ENCODE data around the gene MTHFD1L. TPM values are rescaled to one million over a fixed set of nuclear protein-coding genes. Genes with fewer than 3 reads are reported as not detected.

Gene MTHFD1L
- total and polyA plus RNA-seq, 9 of the 15 experiments (the other 6 are each of a cell fraction or from before 2014, with no cell fraction given) = 20.9 to 128 (median 61.0) TPM

DNA sequence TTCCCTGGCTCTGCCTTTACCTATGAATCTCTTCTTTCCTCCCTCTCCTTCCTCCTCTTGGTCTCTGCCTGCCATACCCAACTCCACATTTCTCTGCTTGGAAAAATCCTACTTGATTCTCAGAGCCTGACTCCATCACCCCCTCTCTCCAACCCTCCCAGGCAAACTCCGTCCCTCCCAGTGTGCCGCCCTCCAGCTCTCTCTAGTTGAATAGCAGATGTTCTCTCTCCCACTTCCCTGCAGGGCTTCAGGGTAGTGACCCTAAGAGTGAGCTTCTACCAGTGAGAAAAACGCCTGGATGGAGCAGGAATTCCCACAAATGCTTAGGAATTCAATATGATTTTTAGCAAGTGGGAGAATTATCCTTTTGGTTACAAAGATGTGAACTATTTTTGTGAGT is 141.6 kb downstream of the MTHFD1L start (continued):
- TF ChIP-seq PURB (CRISPR knock-in tag; IDR thresholded peaks at IDR 0.05; ENCODE audit: low read depth) (no peak), MYBL2 (IDR thresholded peaks at IDR 0.05; ENCODE audit: low read depth) (no peak), MYBL2 (CRISPR knock-in tag; IDR thresholded peaks at IDR 0.05; ENCODE audit: borderline replicate concordance) (no peak), FIP1L1 (IDR thresholded peaks at IDR 0.05; ENCODE audit: low read depth, low read length, poor library complexity, severe bottlenecking) (no peak)
- TF ChIP-seq, protein P1, sequence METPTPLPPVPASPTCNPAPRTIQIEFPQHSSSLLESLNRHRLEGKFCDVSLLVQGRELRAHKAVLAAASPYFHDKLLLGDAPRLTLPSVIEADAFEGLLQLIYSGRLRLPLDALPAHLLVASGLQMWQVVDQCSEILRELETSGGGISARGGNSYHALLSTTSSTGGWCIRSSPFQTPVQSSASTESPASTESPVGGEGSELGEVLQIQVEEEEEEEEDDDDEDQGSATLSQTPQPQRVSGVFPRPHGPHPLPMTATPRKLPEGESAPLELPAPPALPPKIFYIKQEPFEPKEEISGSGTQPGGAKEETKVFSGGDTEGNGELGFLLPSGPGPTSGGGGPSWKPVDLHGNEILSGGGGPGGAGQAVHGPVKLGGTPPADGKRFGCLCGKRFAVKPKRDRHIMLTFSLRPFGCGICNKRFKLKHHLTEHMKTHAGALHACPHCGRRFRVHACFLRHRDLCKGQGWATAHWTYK (CRISPR knock-in tag; IDR thresholded peaks at IDR 0.05) = no peak

DNA sequence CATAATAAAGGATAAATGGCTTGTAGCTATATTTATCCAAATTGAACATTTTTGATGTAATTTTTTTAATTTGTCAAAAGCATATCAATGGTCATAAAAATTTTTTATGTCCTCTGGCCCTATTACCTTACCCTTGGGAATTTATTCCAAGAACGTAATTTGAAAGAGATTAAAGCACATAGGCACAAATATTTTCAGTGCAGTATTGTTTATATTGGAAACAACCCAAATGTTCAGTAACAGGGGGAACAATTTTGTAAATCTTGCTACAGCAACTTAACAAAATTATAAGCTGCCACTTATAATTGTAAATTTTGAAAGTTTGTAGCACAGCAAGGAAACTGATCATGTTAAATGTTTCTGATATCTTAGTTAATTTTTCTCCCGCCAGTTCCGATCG is 142.4 kb downstream of the MTHFD1L start:
- ChIA-PET CTCF (ENCODE audit: low intra/inter-chr PET ratio) (no interaction called here), POLR2A (interaction anchor here (0.8 to 1.1 kb wide), 2 partner anchors 74 to 316 kb away, joined by 3 read pairs; no protein-coding TSS in a partner anchor)
- H2AFZ ChIP-seq (ENCODE audit: low read depth, low read length) = no peak overlapping the region
- H3K4me3 ChIP-seq = no peak overlapping the region
- no peaks in the 10 kb centered on the region for H4K20me1 ChIP-seq (replicated peaks; ENCODE audit: control insufficient read depth, insufficient read depth, low read length)
- H3K9ac ChIP-seq (ENCODE audit: insufficient read depth in 1 of 2, low read depth in 2 of 2, low read length in 2 of 2) = no peak overlapping the region
- no peaks in the 10 kb centered on the region for H3K9me1 ChIP-seq (ENCODE audit: control insufficient read depth, insufficient read depth, low read length)
- intact Hi-C loops (cut with micrococcal nuclease) (loop anchor here (10.0 kb wide), 1 partner anchor 183 kb away; no protein-coding TSS in a partner anchor), in situ Hi-C loops (cut with MboI) (no loop called here)
- peaks cover 0 to 3% of the 10 kb centered on the region in 2 experiments; a peak in 1 of 5 replicates for H3K4me1 ChIP-seq (replicated peaks in 1 of 2; ENCODE audit: control insufficient read depth in 2 of 2, insufficient read depth in 2 of 2, low read length in 2 of 2)
- H3K27ac ChIP-seq (ENCODE audit: extremely low read depth, low read depth, low read length) = no peak overlapping the region
- H3K79me2 ChIP-seq (ENCODE audit: control insufficient read depth, insufficient read depth, low read length) = no peaks in the 10 kb centered on the region
- no TSS peak for BruUV-seq (replicated peaks)
- H3K27me3 ChIP-seq (ENCODE audit: control insufficient read depth in 2 of 2, insufficient read depth in 2 of 2, low read length in 2 of 2) = no peaks in the 10 kb centered on the region
- H3K4me2 ChIP-seq (ENCODE audit: insufficient read depth, low read length) = no peak overlapping the region
- FAIRE-seq = no peak
- WGBS (ENCODE audit: insufficient coverage, low coverage, missing lambda C conversion rate) = 95% methylated on average over 4 of the region's 4 CpGs
- no peak for DNase-seq (ENCODE audit: extremely low read depth in 1 of 4, low spot score in 3 of 4)
- H3K36me3 ChIP-seq (ENCODE audit: control insufficient read depth, insufficient read depth, low read length) = peaks cover 29% of the 10 kb centered on the region
- ATAC-seq = no peak
- H3K9me3 ChIP-seq (replicated peaks; ENCODE audit: control insufficient read depth, insufficient read depth, low read depth, low read length) = no peaks in the 10 kb centered on the region
- no peak for TF ChIP-seq TEAD1 (CRISPR knock-in tag; IDR thresholded peaks at IDR 0.05)
- TF ChIP-seq ZNF695 (CRISPR knock-in tag; IDR thresholded peaks at IDR 0.05) = no peak
- no peak for TF ChIP-seq PYGO2 (tag; IDR thresholded peaks at IDR 0.05)
- TF ChIP-seq ELF4 (CRISPR knock-in tag; IDR thresholded peaks at IDR 0.05) = no peak
- TF ChIP-seq, protein P2, sequence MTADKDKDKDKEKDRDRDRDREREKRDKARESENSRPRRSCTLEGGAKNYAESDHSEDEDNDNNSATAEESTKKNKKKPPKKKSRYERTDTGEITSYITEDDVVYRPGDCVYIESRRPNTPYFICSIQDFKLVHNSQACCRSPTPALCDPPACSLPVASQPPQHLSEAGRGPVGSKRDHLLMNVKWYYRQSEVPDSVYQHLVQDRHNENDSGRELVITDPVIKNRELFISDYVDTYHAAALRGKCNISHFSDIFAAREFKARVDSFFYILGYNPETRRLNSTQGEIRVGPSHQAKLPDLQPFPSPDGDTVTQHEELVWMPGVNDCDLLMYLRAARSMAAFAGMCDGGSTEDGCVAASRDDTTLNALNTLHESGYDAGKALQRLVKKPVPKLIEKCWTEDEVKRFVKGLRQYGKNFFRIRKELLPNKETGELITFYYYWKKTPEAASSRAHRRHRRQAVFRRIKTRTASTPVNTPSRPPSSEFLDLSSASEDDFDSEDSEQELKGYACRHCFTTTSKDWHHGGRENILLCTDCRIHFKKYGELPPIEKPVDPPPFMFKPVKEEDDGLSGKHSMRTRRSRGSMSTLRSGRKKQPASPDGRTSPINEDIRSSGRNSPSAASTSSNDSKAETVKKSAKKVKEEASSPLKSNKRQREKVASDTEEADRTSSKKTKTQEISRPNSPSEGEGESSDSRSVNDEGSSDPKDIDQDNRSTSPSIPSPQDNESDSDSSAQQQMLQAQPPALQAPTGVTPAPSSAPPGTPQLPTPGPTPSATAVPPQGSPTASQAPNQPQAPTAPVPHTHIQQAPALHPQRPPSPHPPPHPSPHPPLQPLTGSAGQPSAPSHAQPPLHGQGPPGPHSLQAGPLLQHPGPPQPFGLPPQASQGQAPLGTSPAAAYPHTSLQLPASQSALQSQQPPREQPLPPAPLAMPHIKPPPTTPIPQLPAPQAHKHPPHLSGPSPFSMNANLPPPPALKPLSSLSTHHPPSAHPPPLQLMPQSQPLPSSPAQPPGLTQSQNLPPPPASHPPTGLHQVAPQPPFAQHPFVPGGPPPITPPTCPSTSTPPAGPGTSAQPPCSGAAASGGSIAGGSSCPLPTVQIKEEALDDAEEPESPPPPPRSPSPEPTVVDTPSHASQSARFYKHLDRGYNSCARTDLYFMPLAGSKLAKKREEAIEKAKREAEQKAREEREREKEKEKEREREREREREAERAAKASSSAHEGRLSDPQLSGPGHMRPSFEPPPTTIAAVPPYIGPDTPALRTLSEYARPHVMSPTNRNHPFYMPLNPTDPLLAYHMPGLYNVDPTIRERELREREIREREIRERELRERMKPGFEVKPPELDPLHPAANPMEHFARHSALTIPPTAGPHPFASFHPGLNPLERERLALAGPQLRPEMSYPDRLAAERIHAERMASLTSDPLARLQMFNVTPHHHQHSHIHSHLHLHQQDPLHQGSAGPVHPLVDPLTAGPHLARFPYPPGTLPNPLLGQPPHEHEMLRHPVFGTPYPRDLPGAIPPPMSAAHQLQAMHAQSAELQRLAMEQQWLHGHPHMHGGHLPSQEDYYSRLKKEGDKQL (CRISPR knock-in tag; IDR thresholded peaks at IDR 0.05; ENCODE audit: borderline replicate concordance) = no peak
- TF ChIP-seq ZBTB1 (CRISPR knock-in tag; IDR thresholded peaks at IDR 0.05; ENCODE audit: borderline replicate concordance, low read depth) = no peak

Data from K562 (cell line).